Heart left ventricle (tissue), 16 donors: ENCODE results near the gene RALB. TPM values are rescaled to one million over a fixed set of nuclear protein-coding genes. Genes with fewer than 3 reads are reported as not detected.

Experiments
- ATAC-seq, 4 donors: fragments of 200-7000 bp; cut with Tn5 transposase; one replicate each; pipeline ENCODE4 v1.9.1; 2020 to 2022; ENCODE audit warnings: moderate library complexity in 4 of 4, mild to moderate bottlenecking in 3 of 4, moderate number of reproducible peaks in 1 of 4
- DNase-seq, 5 donors: peaks; one replicate each; pipeline ENCODE4 v3.0.0-alpha.2; 2020
- H3K27ac ChIP-seq, 12 donors: fragments of 200-600 bp; sonication (generic) in 4 of 12; one replicate each; pipeline versions ENCODE4 v1.5.0 to v1.8.0; 2016 to 2022; ENCODE audit warnings: mild to moderate bottlenecking in 2 of 12
- H3K27me3 ChIP-seq, 9 donors: fragments of 200-600 bp; sonication (generic) in 2 of 9; one replicate each; pipeline versions ENCODE4 v1.5.1 to v1.8.0; 2016 to 2022; ENCODE audit warnings: mild to moderate bottlenecking in 3 of 9
- H3K36me3 ChIP-seq, 9 donors: fragments of 200-600 bp; sonication (generic) in 2 of 9; one replicate each; pipeline versions ENCODE4 v1.5.0 to v1.8.0; 2018 to 2022; ENCODE audit warnings: mild to moderate bottlenecking in 2 of 9
- H3K4me1 ChIP-seq, 12 donors: fragments of 200-600 bp; sonication (generic) in 4 of 12; one replicate each; pipeline versions ENCODE4 v1.5.0 to v1.8.0; 2016 to 2022; ENCODE audit warnings: mild to moderate bottlenecking in 3 of 12
- H3K4me3 ChIP-seq, 12 donors: fragments of 200-600 bp; sonication (generic) in 4 of 12; one replicate each; pipeline versions ENCODE4 v1.5.0 to v1.8.0; 2017 to 2022; ENCODE audit warnings: mild to moderate bottlenecking in 9 of 12, moderate library complexity in 4 of 12
- H3K9me3 ChIP-seq, 12 donors: fragments of 200-600 bp; sonication (generic) in 4 of 12; one replicate each; pipeline versions ENCODE4 v1.5.0 to v1.8.0; 2016 to 2022; ENCODE audit warnings: mild to moderate bottlenecking in 1 of 12
- POLR2A ChIP-seq, 2 donors: fragments of 450-650 bp; IDR thresholded peaks; one replicate each; pipeline ENCODE4 v1.6.1; 2017; ENCODE audit warnings: antibody characterized with exemption in 2 of 2, mild to moderate bottlenecking in 2 of 2, moderate library complexity in 2 of 2
- WGBS, 4 donors: extraction: QIAGEN DNeasy Blood & Tissue Kit in 2 of 4; methylation state at CpG; one replicate each; pipeline versions ENCODE4 v1.1.5 to v1.1.7; 2013 to 2018; 5-methylcytosine and 5-hydroxymethylcytosine counted together
- intact Hi-C, 10 donors: fragments of 100-400 bp; cut with DNase I; formaldehyde crosslinking; loops; one replicate each; pipeline versions ENCODE4 v1.11.1 to v1.14.2; 2022
- polyA plus RNA-seq, 2 donors: library from polyadenylated mRNA; stranded (reverse); fragments of 200-250 nt; gene quantifications; one replicate each; pipeline ENCODE4 v1.2.3, GENCODE V29; 2013
- total RNA-seq, 9 donors: library from RNA; depleted of rRNA in 2 of 9; stranded (reverse); fragments of >200 nt in 2 of 9; fragmentation: NEBNext Ultra II Directional in 3 of 9; extraction: Animal tissue kit (Norgen Biotek cat#: 25700) in 3 of 9; gene quantifications; one replicate each; pipeline versions ENCODE4 v1.1.0 to v1.2.4, GENCODE V29; 2016 to 2023
- TF ChIP-seq, protein P1 (sequence below), 12 donors: fragments of 200-600 bp; sonication (generic) in 4 of 12; IDR thresholded peaks; one replicate each; pipeline versions ENCODE4 v1.5.0 to v1.8.0; 2018 to 2022; ENCODE audit warnings: antibody characterized with exemption in 12 of 12, mild to moderate bottlenecking in 5 of 12
- donor health status: ischemic (EF 13 %, LVEDD 7.1; RV severe dilation, severe dysfunction).
- donor health status: healthy with polysubstance abuse.
- donor health status: DM: no; HTN: yes; CAD: no.
- donor health status: DM: no; HTN: no; CAD: no.
- donor health status: ischemic (EF 25% LVEDD 6.9; RV normal size, moderate dysfunction).
- donor health status: ischemic (EF 25% LVEDD 5.7; RV mildly dilated, moderate dysfunction).
- donor health status: healthy.
- donor health status: DM: yes; HTN: yes; CAD: no.
- donor health status: ischemic (EF 35%, LVEDD 5.7; RV mildly dilated, moderate dysfunction).
- donor health status: nonischemic (EF 11% LVEDD 7.7; RV severe dilation, severe dysfunction).
- donor health status: DM: yes; HTN: yes; CAD: no.
- donor health status: PGD.
- donor health status: ischemic (EF 29% LVEDD 5.4; RV normal size, mild dysfunction).
- donor health status: nonischemic (EF 23%, LVEDD 6.1; RV moderate dilation, normal function).

The RALB gene
- total and polyA plus RNA-seq, 11 donors = 30.5 to 111 (median 45.1) TPM

DNA sequence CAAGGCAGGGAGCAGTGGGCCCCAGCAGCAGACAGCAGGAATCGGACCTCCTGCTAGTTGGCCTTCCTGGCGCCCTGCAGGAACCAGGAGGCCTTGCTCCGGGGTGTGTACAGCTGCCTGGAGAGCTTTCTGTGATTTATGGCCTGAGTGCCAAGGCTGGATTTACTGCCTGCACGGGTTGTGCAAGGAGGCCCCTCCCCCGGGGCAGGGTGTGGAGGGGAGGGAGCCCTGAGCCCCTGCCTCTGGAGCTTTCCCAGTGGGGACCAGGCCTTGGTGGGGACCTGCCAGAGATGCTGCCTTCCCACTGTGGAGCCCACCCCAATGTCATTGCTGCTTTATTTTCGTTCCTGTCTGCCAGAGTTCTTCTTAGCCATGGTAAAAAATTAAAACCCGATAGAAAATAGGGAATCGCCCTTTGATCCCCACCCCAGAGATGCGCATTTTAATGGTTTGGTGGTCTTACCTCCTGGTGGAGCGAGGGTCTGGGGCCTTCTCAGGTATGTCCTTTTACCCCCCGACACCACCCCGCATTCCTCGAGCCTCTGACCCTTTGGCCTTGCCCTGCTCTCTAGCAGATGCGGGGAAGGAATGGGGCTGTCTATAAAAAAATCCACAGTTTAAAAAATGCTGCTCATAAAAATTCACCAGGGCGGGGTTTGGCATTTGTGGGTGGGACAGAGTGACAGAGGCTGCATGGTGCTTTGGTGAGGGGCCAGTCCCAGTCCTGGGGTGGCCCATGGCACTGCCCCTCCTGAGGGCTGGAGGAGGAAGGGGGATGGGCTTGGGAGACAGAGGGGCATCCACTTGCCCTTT is 6.9 kb upstream of the RALB start:
- no peaks in the 10 kb centered on the region for H3K36me3 ChIP-seq
- H3K4me3 ChIP-seq = no peak overlapping the region
- no peak overlapping the region for H3K27ac ChIP-seq
- H3K9me3 ChIP-seq = no peaks in the 10 kb centered on the region
- H3K27me3 ChIP-seq = no peaks in the 10 kb centered on the region
- intact Hi-C loops = no loop called here
- 67 to 81% (median 78%) methylated on average over 14 to 15 of the region's 15 CpGs for WGBS, 4 donors
- TF ChIP-seq POLR2A (IDR thresholded peaks at IDR 0.05) = no peak
- TF ChIP-seq, protein P1, sequence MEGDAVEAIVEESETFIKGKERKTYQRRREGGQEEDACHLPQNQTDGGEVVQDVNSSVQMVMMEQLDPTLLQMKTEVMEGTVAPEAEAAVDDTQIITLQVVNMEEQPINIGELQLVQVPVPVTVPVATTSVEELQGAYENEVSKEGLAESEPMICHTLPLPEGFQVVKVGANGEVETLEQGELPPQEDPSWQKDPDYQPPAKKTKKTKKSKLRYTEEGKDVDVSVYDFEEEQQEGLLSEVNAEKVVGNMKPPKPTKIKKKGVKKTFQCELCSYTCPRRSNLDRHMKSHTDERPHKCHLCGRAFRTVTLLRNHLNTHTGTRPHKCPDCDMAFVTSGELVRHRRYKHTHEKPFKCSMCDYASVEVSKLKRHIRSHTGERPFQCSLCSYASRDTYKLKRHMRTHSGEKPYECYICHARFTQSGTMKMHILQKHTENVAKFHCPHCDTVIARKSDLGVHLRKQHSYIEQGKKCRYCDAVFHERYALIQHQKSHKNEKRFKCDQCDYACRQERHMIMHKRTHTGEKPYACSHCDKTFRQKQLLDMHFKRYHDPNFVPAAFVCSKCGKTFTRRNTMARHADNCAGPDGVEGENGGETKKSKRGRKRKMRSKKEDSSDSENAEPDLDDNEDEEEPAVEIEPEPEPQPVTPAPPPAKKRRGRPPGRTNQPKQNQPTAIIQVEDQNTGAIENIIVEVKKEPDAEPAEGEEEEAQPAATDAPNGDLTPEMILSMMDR (IDR thresholded peaks at IDR 0.05) = no peak
- H3K4me1 ChIP-seq = peaks cover 0 to 16% (median 8%) of the 10 kb centered on the region in 12 donors
- ATAC-seq (peak in 2 of 4 donors; percentile 10 to 36), DNase-seq (no peak)

DNA sequence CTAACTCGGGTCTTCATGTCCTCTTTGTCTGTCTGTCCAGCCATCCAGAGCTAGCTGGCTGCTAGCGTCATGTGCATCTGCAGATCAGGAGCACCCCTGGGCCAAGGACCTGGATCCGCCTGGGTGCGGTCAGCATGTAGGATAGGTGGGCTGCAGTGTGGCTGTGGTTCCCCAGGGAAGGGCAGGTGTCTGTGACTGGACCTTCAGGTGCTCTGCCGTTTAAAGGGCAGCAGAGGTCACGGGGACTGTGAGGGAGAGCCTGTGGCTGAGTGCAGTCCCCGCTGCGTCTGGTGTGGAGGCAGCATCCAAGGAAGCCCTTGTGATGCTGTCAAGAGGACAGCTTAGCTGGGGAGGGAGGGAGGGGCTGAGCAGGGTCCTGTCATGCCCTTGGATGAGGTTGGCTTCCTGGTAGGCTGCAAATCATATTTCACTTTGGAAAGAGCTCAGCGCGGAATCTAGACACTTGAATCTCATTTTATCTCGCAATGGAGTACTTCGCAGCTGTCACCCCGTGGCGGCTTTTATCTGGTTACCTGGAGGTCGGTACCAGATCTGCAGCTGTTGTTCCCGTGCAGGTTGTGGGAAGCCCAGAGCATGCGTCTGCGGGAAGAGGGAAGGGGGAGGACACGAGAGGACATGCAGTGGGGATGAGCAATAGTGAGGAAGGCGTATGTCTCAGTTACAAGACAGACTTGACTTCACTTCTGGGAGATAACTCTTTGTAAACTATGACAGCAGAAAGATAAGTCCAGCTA is 5.9 kb upstream of the RALB start:
- Histone ChIP-seq H3K9me3 (no peaks in the 10 kb centered on the region), H3K4me3 (no peak overlapping the region), H3K27me3 (no peaks in the 10 kb centered on the region), H3K4me1 (peaks cover 0 to 17% (median 7%) of the 10 kb centered on the region in 12 donors), H3K36me3 (no peaks in the 10 kb centered on the region), H3K27ac (no peak overlapping the region)
- intact Hi-C loops = no loop called here
- WGBS, 4 donors = 60 to 82% (median 69%) methylated on average over 18 to 20 of the region's 20 CpGs
- no peak for ATAC-seq
- TF ChIP-seq, protein P1 (IDR thresholded peaks at IDR 0.05) = no peak
- TF ChIP-seq POLR2A (IDR thresholded peaks at IDR 0.05) = no peak
- no peak for DNase-seq

DNA sequence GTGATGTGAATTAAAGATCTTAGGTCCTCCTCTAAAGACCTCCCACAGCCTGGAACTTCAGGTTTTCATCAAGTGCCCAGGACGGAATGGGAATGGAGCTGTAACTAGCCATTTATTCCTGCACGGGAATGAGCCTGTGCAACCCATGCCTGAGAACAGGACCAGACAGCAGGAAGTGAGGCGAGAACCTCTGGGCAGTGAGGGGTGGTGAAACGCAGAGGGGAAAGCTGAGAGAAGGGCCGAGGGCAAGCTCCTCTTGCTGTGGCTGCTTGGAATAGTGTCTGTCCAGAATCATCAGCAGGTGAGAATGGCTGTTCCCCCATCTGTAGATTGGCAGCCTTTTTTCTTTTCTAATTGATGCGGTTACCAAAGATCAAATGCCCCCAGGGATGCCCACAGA is 4.8 kb upstream of the RALB start:
- Histone ChIP-seq H3K36me3 (no peaks in the 10 kb centered on the region), H3K4me3 (no peak overlapping the region), H3K4me1 (peaks cover 0 to 18% (median 11%) of the 10 kb centered on the region in 12 donors), H3K9me3 (no peaks in the 10 kb centered on the region), H3K27ac (no peak overlapping the region), H3K27me3 (no peaks in the 10 kb centered on the region)
- TF ChIP-seq, protein P1 (IDR thresholded peaks at IDR 0.05) = no peak
- TF ChIP-seq POLR2A (IDR thresholded peaks at IDR 0.05) = no peak
- WGBS, 4 donors = 71 to 78% (median 75%) methylated on average over 6 of the region's 6 CpGs
- intact Hi-C loops = no loop called here
- no peak for ATAC-seq
- DNase-seq = no peak

DNA sequence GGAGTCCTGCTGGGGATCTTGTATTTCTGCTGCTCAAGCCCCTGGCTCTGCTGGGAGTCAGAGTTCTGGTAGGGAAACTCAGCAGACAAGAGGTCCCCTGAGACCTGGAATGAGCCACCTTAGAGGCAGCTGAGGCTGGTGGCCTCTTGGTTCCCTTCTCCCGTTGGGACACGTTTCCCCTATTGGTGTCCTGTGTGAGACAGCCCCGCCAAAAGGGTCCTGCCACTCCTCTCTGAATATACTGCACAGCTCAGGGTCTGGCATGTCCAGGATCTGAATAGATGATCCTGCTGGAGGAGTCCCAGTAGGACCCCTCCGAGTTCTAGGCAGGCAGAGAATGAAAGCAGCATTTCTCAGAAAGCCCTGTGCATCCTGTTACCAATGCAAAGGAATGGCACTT is 2.0 kb upstream of the RALB start:
- WGBS, 4 donors = 89 to 95% (median 91%) methylated on average over 4 of the region's 4 CpGs
- Histone ChIP-seq H3K9me3 (no peaks in the 10 kb centered on the region), H3K27me3 (no peaks in the 10 kb centered on the region), H3K4me3 (no peak overlapping the region), H3K27ac (no peak overlapping the region), H3K4me1 (peaks cover 0 to 37% (median 26%) of the 10 kb centered on the region in 12 donors), H3K36me3 (no peaks in the 10 kb centered on the region)
- DNase-seq (no peak), ATAC-seq (no peak)
- TF ChIP-seq, protein P1 (IDR thresholded peaks at IDR 0.05) = no peak
- no peak for TF ChIP-seq POLR2A (IDR thresholded peaks at IDR 0.05)
- intact Hi-C loops = loop anchor here in 8 of 10 donors (5.0 to 10.0 kb wide), 3 partner anchors 54 to 64 kb away; no protein-coding TSS in a partner anchor
